Caki2 (cell line): ENCODE data around the gene SP140L. TPM values are rescaled to one million over a fixed set of nuclear protein-coding genes. Genes with fewer than 3 reads are reported as not detected.

Experiments used
- DNase-seq: peaks from one replicate; pipeline ENCODE4 v3.0.0-alpha.2; 2015; ENCODE audit warnings: low read depth
- in situ Hi-C: cut with HindIII; loops from 2 replicates; pipeline ENCODE4 v1.10.0; 2016; ENCODE audit warnings: low sequenced_read_pairs, low pct_unique_long_range_greater_than_20kb, mixed read lengths
- total RNA-seq: library from RNA; depleted of rRNA; stranded (reverse); fragments of >200 nt; shearing (Covaris generic); gene quantifications from 2 replicates; pipeline ENCODE4 v1.2.3, GENCODE V29; 2014; ENCODE audit warnings: low replicate concordance

SP140L gene
- total RNA-seq, 1 experiment from 2014 or later = 2.9 TPM

DNA sequence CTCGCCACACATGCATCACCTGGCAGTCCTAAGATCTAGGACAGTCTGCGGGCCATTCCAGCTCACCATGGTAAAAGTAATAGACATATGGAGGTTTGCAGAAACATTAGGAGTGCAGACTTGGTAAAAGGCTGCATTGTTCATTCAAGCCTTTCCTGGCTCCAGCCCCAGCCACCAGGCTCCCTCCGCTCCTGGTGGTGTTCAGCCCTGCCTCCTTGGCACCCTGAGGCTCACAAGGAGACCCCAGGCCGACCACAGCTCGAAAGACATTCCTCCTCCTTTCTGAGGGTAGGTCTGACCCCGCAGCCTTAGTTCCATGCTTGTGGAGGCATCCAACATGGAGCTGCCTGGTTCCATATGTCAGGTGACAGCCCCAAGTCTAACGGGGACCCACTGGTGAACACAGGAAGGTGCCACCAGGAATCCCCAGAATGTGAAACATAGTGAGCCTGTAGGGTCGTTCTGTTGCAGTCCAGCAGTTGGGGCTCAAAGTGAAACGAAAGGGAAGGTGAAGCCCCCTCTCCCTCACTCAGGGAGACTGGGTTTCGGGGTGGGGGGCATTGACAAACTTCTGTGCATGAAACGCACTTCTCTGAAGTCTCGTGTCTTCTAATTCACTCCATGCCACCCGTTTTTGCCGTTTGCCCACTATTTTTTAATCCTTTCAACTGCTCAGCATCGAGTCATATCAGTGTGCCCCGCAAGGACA, 84.0 kb downstream of the SP140L start:
- in situ Hi-C loops = no loop called here
- no peak for DNase-seq

DNA sequence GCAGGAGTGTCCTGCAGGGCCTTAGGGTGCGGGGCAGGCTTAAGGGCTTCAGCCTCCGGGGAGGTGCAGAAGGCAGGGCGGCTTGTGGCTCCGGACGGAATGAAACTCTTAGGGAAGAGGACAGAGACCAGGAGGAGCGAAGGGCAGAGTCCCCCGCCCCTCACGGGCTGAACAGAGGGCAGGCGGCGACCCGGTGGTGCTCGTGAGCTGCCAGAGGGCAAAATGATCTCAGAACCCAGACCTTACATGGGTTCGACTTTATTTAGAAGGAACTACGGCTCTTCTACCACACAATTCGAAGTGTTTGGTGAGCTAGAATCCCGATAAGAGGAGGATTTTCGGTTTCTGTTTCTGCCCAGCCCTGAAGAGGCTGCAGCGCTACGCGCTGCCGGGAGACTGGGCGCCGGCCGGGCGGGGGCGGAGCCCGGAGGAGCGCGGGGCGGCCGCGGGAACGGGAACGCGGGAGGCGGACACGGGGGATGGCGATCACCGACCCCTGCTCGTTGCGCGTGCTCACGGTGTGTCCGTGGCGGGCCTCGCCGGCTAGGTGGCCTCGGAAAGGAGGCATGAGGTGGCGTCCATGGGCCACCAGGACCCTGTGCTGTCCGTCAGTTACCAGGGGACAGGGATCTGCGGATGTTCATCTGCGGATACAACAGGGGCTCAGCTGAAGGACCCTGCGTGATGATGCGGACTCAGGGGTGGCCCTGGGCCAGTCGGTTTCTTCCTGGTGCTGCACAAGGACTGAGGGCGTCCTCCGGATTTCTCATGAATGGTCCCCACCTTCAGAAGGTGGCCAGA, 84.8 kb downstream of the SP140L start:
- peak; percentile 59 for DNase-seq
- in situ Hi-C loops = no loop called here

DNA sequence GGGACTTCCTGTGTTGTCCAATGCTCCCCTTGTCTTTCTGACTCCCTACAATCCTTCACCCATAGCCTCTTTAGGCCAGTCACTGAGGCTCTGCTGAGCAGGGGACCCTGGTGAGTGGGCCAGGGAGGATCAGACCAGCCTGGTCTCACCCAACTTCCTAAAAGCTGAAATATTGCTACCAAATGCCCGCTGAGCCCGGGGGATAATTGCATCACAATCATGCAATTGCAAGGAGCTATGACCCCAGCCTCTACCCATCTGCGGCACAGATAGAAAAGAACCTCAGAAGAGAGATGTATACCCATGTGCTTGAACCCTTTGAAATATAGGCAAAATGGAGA, 85.3 kb downstream of the SP140L start:
- DNase-seq = no peak
- in situ Hi-C loops = no loop called here

DNA sequence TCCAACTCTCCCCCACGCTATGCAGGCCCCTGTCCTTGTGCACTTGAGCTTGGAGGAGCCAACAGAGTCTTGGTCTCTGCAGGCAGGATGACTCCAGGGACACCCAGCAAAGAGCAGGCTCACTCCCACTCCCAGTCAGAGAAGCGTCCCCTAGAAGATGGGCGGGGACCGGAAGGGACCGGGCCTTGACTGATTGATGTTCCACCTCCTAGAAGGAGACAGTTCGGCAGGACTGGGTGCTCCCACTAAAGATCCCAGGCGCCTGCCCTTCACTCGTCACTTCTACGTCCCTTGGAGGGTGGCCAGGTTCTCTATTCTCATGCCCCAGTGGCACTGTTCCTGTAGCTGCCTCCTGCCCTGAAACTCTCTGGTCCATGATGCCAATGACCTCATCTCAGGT, 85.9 kb downstream of the SP140L start:
- in situ Hi-C loops = no loop called here
- no peak for DNase-seq

DNA sequence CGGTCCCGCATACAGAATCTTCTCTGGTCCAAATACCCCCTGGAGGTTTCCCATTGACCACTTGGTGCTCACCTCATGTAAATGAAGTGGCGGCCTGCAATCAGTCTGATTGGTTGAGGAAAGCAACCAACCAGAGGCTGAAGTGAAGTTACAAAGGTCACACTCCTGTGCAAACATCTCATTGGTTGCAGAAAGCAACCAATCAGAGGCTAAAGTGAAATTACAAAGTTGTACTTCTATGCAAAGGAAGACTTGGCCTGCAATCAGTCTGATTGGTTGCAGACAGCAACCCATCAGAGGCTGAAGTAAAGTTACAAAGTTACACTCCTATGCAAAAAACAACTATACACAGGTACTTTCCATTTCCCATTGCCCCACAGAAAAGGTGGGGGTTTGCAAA, 86.5 kb downstream of the SP140L start:
- DNase-seq = peak; percentile 55
- in situ Hi-C loops = no loop called here

- no peak for DNase-seq
- in situ Hi-C loops = no loop called here
Measured at GRCh38 chr2:230414302-230414701, 87.3 kb downstream of the SP140L start.

- in situ Hi-C loops = no loop called here
- peak; percentile 71 for DNase-seq
Measured at GRCh38 chr2:230416061-230416721, 89.2 kb downstream of the SP140L start, which contains the start of gene SP100. TSS of gene SP100 (plus strand) at chr2:230416201. CDS start at chr2:230416297, 96 bp downstream.

DNA sequence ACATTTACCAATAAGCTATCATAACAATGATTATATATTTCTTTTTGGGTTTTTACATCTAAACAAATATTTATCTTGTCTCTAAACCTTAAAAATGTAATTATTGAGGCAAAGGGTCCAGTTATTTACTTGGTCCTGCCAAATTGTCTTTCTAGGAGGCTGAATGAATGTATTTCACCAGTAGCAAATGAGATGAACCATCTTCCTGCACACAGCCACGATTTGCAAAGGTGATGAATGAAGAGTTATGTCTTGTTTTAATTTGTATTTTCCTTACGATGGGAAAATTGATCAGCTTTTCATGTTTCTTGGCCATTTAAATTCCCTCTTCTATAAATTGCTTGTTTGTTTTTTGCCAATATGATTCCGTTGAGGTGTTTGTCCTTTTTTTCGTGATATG, 90.4 kb downstream of the SP140L start:
- in situ Hi-C loops = no loop called here
- DNase-seq = no peak

GRCh38 chr2:230418341-230419016, 91.5 kb downstream of the SP140L start:
- in situ Hi-C loops = no loop called here
- DNase-seq = no peak

- no peak for DNase-seq
- in situ Hi-C loops = no loop called here
Measured at GRCh38 chr2:230419181-230419580, 92.2 kb downstream of the SP140L start.

GRCh38 chr2:230422149-230422548, 95.2 kb downstream of the SP140L start:
- DNase-seq = no peak
- in situ Hi-C loops = no loop called here

DNA sequence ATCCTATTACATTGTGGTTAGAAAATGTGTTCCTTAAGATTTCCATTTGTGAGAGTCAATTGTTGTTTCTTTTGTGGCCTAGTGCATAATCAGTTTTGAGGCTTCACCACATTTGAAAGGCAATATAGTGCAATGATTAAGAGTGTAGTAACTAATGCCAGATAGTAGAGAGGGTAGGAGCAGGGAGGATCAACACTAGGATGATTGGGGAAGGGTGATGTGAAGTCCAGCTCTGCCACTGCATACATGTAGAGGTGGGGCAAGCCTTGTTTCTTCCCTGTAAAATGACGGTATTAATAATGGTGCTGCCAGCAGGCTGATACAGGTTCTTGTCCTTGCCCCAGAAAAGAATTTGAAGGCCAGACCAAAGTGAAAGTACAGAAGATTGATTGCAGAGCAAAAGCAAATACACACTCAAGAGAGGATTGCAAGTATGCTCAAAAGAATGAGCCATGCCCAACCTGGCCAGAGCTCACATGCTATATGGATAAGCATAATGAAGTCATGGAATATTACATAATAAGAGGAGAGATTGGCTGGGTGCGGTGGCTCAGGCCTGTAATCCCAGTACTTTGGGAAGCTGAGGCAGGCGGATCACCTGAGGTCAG, 97.0 kb downstream of the SP140L start:
- in situ Hi-C loops = no loop called here
- no peak for DNase-seq

- no peak for DNase-seq
- in situ Hi-C loops = no loop called here
Measured at GRCh38 chr2:230425377-230425776, 98.4 kb downstream of the SP140L start.

GRCh38 chr2:230429513-230429912, 102.5 kb downstream of the SP140L start:
- in situ Hi-C loops = no loop called here
- no peak for DNase-seq

DNA sequence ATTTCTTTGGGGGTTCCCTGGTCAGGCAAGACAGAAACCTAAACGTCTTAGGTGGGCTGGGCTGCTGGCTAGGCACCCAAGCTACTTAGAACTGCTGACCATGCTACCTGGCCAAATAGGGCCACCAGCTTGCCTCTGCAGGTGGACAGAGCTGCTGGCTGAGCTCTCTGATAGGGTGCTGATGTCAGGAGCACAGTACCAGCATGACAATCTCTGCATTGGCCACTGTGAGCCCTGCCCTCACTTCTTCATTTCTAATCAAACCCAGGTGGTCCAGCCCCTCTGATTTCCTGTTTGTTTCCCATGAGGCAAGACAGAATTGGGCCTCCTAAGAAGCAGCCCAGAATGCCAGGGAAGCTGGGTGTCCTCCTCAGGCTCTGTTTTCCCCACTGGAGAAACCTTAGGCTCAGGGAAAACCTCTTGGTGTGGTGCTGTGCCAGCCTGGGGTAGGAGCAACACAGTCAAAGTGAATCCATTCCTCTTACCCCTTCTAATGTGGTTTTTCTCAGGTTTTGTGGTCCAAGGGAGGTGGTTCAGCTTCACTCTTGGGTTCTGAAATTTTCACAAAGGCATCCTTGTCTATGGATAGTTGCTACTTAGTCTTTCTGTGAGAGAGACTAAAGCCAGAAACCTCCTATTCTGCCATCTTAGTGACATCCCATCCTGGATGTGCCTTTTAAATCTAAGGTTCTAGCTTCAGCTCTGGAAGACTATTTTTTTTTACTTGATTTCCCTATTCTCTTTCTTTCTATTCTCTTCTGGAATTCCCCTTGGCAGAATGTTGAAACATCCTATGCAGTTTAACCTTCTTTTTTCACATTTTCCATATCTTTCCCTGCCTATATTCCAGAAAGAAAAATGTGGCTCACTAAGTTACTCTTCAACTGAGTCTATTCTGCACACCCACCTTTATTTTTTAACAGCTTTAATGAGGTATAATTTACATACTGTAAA, 104.2 kb downstream of the SP140L start:
- in situ Hi-C loops = no loop called here
- DNase-seq = no peak

- DNase-seq = no peak
- in situ Hi-C loops = no loop called here
Measured at GRCh38 chr2:230434677-230435324, 107.8 kb downstream of the SP140L start.

GRCh38 chr2:230435431-230435830, 108.4 kb downstream of the SP140L start:
- no peak for DNase-seq

More at GRCh38 chr2:230435431-230435830, 108.4 kb downstream of the SP140L start:
- in situ Hi-C loops = no loop called here
